Nephron progenitor cell (in vitro differentiated cells): ENCODE results near the gene ELOVL6.
A peak's percentile ranks its signal among the peaks of the same experiment; 100 is the strongest.
"Not testable (repeated sequence)": the region's sequence is repeated elsewhere in the genome, so short reads cannot be mapped to it uniquely, and the experiment has no call there.

Experiments
- DNase-seq: peaks from one replicate; pipeline ENCODE4 v3.0.0; 2021
- H3K27ac Mint-ChIP-seq: 2 replicates; pipeline ENCODE4 v1.8.0; 2021; ENCODE audit warnings: mild to moderate bottlenecking, moderate library complexity, mixed read lengths
- H3K27me3 Mint-ChIP-seq: 2 replicates; pipeline ENCODE4 v1.8.0; 2021; ENCODE audit warnings: mild to moderate bottlenecking, low read depth, mixed read lengths; ENCODE audit not compliant: poor library complexity
- H3K36me3 Mint-ChIP-seq: 2 replicates; pipeline ENCODE4 v1.8.0; 2021; ENCODE audit warnings: low read depth, mixed read lengths
- H3K4me1 Mint-ChIP-seq: 2 replicates; pipeline ENCODE4 v1.8.0; 2021; ENCODE audit warnings: mixed read lengths
- H3K4me3 Mint-ChIP-seq: 2 replicates; pipeline ENCODE4 v1.8.0; 2021; ENCODE audit warnings: mild to moderate bottlenecking, moderate library complexity, mixed read lengths
- H3K9me3 Mint-ChIP-seq: 2 replicates; pipeline ENCODE4 v1.8.0; 2021; ENCODE audit warnings: mild to moderate bottlenecking, moderate library complexity, mixed read lengths
- TF ChIP-seq, protein P1 (sequence below): fragments of 200-600 bp; sonication (generic); IDR thresholded peaks from 2 replicates; pipeline ENCODE4 v1.5.0; 2021; ENCODE audit warnings: antibody characterized with exemption

The ELOVL6 gene

DNA sequence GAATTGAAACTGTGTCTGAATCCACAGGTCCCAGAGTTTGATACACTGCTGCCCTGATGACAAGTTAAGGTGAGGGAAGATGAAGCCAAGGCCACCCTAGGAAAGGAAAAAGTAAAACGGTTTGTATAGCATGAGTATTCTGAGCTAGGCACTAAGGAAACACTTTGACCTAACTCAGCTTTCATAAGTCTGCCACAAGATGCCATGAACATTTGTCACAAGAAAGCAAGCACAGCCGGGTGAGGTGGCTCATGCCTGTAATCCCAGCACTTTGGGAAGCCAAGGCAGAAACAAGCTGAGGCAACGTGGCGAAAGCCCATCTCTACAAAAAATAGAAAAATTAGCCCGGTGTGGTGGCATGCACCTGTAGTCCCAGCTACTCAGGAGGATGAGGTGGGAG lies 34.2 kb downstream of the ELOVL6 start:
- H3K36me3 Mint-ChIP-seq, result peaks cover 58% of the 10 kb centered on the region
- DNase-seq, result no peak
- TF ChIP-seq, protein P1, sequence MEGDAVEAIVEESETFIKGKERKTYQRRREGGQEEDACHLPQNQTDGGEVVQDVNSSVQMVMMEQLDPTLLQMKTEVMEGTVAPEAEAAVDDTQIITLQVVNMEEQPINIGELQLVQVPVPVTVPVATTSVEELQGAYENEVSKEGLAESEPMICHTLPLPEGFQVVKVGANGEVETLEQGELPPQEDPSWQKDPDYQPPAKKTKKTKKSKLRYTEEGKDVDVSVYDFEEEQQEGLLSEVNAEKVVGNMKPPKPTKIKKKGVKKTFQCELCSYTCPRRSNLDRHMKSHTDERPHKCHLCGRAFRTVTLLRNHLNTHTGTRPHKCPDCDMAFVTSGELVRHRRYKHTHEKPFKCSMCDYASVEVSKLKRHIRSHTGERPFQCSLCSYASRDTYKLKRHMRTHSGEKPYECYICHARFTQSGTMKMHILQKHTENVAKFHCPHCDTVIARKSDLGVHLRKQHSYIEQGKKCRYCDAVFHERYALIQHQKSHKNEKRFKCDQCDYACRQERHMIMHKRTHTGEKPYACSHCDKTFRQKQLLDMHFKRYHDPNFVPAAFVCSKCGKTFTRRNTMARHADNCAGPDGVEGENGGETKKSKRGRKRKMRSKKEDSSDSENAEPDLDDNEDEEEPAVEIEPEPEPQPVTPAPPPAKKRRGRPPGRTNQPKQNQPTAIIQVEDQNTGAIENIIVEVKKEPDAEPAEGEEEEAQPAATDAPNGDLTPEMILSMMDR, result no peak
- no peak overlapping the region for H3K27ac Mint-ChIP-seq
- H3K9me3 Mint-ChIP-seq, result no peaks in the 10 kb centered on the region
- no peaks in the 10 kb centered on the region for H3K27me3 Mint-ChIP-seq
- no peak overlapping the region for H3K4me3 Mint-ChIP-seq
- peaks cover 36% of the 10 kb centered on the region for H3K4me1 Mint-ChIP-seq

- Mint-ChIP-seq H3K9me3 (no peaks in the 10 kb centered on the region), H3K27ac (no peak overlapping the region), H3K27me3 (no peaks in the 10 kb centered on the region), H3K4me1 (peaks cover 41% of the 10 kb centered on the region), H3K36me3 (peaks cover 56% of the 10 kb centered on the region), H3K4me3 (no peak overlapping the region)
- no peak for DNase-seq
- TF ChIP-seq, protein P1, result no peak
Measured at GRCh38 chr4:110163327-110164069, 34.9 kb downstream of the ELOVL6 start.

- Mint-ChIP-seq H3K27me3 (no peaks in the 10 kb centered on the region), H3K36me3 (peaks cover 34% of the 10 kb centered on the region), H3K27ac (no peak overlapping the region)
Measured at GRCh38 chr4:110160618-110161017, 37.8 kb downstream of the ELOVL6 start.

DNA sequence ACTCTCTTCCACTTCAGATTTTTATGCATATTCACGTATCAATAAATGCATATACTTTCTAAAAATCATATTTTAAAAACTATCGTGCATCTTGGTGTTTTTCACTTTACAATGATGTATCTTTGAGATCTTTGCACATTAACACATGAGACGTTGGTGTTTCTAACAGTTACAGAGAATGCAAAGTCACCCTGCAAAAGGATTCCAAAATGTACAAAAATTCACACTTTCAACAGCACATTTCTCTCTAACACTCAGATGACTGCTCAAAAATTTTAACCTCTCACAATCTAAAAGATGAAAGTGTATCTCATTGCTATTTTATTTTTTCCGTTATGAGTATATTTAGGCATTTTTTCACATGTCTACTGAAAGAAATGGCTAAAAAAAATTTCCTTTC lies 38.9 kb downstream of the ELOVL6 start:
- H3K4me1 Mint-ChIP-seq, result peaks cover 42% of the 10 kb centered on the region

More at GRCh38 chr4:110160618-110161017, 37.8 kb downstream of the ELOVL6 start:
- Mint-ChIP-seq H3K4me1 (peaks cover 44% of the 10 kb centered on the region), H3K9me3 (no peaks in the 10 kb centered on the region), H3K4me3 (no peak overlapping the region)
- TF ChIP-seq, protein P1, result no peak
- DNase-seq, result no peak

DNA sequence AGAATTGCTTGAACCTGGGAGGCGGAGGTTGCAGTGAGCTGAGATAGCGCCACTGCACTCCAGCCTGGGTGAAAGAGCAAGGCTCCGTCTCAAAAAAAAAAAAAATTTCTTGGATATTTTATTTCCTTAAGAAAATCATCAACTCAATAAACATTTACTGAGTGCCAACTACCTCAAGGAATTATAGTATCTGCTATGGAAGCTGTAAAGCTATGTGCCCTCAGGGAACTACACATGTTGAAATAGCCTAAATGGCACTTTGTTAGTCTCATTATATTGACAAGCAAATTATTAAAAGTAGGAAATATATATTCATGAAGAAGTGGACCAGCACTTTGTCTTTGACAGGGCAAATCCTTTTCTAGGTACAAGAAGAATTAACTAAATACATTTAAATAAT lies 40.8 kb downstream of the ELOVL6 start:
- TF ChIP-seq, protein P1, result no peak
- DNase-seq, result no peak
- H3K27me3 Mint-ChIP-seq, result no peaks in the 10 kb centered on the region
- H3K4me1 Mint-ChIP-seq, result peaks cover 42% of the 10 kb centered on the region
- peaks cover 9% of the 10 kb centered on the region for H3K36me3 Mint-ChIP-seq
- no peak overlapping the region for H3K27ac Mint-ChIP-seq
- no peak overlapping the region for H3K4me3 Mint-ChIP-seq
- no peaks in the 10 kb centered on the region for H3K9me3 Mint-ChIP-seq

More for the DNA sequence above, 38.9 kb downstream of the ELOVL6 start:
- DNase-seq, result no peak
- Mint-ChIP-seq H3K36me3 (peaks cover 27% of the 10 kb centered on the region), H3K4me3 (no peak overlapping the region), H3K27ac (peak overlapping the region; percentile 24), H3K9me3 (no peaks in the 10 kb centered on the region), H3K27me3 (no peaks in the 10 kb centered on the region)
- TF ChIP-seq, protein P1, result no peak

GRCh38 chr4:110157166-110157565 lies 41.2 kb downstream of the ELOVL6 start:
- H3K9me3 Mint-ChIP-seq, H3K4me3 Mint-ChIP-seq, H3K36me3 Mint-ChIP-seq, H3K27me3 Mint-ChIP-seq, H3K27ac Mint-ChIP-seq, DNase-seq: not testable (repeated sequence)
- peaks cover 42% of the 10 kb centered on the region for H3K4me1 Mint-ChIP-seq
